ENCODE data around the gene RPL29. TPM values are rescaled to one million over a fixed set of nuclear protein-coding genes. Genes with fewer than 3 reads are reported as not detected.

Gene RPL29
- total and polyA plus RNA-seq, 2 of the 13 experiments (the other 11 are each of a cell fraction or from before 2014, with no cell fraction given) = 1,348 to 2,263 TPM

DNA sequence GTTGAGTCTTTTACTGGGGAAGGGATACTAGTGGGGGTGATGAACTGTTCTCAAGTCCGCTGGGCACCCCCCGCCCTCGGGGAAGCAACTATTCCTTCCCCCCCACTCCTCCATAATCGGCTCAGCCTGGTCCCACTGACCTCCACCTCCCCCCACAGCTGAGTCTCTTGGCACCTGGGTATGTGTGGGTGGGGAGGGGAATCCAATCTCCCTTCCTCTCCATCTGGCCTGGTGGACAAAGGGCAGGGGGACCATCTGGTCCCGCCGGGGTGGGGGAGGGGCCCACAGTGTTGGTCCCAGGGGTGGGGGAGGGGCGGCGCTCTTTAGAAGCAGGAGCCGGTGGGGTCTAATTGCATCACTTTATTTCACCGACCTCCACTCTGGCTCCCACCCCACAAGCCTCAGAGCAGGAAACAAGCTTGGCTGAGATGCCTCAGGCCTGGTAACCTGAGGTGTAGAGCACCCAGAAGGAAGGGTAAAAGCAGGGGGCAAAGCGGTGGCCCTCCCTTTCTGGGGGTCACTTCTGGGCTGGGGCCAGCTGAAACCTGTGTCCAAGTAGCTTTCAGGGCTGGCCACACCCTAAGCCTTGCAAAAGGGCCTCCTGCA, 27.4 kb downstream of the RPL29 start (continued):
- TF ChIP-seq, protein P1, sequence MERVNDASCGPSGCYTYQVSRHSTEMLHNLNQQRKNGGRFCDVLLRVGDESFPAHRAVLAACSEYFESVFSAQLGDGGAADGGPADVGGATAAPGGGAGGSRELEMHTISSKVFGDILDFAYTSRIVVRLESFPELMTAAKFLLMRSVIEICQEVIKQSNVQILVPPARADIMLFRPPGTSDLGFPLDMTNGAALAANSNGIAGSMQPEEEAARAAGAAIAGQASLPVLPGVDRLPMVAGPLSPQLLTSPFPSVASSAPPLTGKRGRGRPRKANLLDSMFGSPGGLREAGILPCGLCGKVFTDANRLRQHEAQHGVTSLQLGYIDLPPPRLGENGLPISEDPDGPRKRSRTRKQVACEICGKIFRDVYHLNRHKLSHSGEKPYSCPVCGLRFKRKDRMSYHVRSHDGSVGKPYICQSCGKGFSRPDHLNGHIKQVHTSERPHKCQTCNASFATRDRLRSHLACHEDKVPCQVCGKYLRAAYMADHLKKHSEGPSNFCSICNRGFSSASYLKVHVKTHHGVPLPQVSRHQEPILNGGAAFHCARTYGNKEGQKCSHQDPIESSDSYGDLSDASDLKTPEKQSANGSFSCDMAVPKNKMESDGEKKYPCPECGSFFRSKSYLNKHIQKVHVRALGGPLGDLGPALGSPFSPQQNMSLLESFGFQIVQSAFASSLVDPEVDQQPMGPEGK (CRISPR knock-in tag; IDR thresholded peaks at IDR 0.05) = peak; percentile 73
- TF ChIP-seq POLR2AphosphoS5 (IDR thresholded peaks at IDR 0.05; ENCODE audit: low read depth, low read length) (peak; percentile 57), KDM4B (CRISPR knock-in tag; IDR thresholded peaks at IDR 0.05) (no peak), DMAP1 (CRISPR knock-in tag; IDR thresholded peaks at IDR 0.05) (0 out of 2 replicates have a peak, but pooled peaks have one; percentile 15), MYC (CRISPR knock-in tag; IDR thresholded peaks at IDR 0.05; ENCODE audit: borderline replicate concordance) (peak; percentile 6; the same call in 1 of the 2 replicates), SSRP1 (CRISPR knock-in tag; IDR thresholded peaks at IDR 0.05) (peak; percentile 76), NR2C2 (CRISPR knock-in tag; IDR thresholded peaks at IDR 0.05; ENCODE audit: borderline replicate concordance) (peak; percentile 45; the same call in 1 of the 2 replicates), ZNF616 (CRISPR knock-in tag; IDR thresholded peaks at IDR 0.05; ENCODE audit: low read depth) (no peak)
- TF ChIP-seq, protein P2, sequence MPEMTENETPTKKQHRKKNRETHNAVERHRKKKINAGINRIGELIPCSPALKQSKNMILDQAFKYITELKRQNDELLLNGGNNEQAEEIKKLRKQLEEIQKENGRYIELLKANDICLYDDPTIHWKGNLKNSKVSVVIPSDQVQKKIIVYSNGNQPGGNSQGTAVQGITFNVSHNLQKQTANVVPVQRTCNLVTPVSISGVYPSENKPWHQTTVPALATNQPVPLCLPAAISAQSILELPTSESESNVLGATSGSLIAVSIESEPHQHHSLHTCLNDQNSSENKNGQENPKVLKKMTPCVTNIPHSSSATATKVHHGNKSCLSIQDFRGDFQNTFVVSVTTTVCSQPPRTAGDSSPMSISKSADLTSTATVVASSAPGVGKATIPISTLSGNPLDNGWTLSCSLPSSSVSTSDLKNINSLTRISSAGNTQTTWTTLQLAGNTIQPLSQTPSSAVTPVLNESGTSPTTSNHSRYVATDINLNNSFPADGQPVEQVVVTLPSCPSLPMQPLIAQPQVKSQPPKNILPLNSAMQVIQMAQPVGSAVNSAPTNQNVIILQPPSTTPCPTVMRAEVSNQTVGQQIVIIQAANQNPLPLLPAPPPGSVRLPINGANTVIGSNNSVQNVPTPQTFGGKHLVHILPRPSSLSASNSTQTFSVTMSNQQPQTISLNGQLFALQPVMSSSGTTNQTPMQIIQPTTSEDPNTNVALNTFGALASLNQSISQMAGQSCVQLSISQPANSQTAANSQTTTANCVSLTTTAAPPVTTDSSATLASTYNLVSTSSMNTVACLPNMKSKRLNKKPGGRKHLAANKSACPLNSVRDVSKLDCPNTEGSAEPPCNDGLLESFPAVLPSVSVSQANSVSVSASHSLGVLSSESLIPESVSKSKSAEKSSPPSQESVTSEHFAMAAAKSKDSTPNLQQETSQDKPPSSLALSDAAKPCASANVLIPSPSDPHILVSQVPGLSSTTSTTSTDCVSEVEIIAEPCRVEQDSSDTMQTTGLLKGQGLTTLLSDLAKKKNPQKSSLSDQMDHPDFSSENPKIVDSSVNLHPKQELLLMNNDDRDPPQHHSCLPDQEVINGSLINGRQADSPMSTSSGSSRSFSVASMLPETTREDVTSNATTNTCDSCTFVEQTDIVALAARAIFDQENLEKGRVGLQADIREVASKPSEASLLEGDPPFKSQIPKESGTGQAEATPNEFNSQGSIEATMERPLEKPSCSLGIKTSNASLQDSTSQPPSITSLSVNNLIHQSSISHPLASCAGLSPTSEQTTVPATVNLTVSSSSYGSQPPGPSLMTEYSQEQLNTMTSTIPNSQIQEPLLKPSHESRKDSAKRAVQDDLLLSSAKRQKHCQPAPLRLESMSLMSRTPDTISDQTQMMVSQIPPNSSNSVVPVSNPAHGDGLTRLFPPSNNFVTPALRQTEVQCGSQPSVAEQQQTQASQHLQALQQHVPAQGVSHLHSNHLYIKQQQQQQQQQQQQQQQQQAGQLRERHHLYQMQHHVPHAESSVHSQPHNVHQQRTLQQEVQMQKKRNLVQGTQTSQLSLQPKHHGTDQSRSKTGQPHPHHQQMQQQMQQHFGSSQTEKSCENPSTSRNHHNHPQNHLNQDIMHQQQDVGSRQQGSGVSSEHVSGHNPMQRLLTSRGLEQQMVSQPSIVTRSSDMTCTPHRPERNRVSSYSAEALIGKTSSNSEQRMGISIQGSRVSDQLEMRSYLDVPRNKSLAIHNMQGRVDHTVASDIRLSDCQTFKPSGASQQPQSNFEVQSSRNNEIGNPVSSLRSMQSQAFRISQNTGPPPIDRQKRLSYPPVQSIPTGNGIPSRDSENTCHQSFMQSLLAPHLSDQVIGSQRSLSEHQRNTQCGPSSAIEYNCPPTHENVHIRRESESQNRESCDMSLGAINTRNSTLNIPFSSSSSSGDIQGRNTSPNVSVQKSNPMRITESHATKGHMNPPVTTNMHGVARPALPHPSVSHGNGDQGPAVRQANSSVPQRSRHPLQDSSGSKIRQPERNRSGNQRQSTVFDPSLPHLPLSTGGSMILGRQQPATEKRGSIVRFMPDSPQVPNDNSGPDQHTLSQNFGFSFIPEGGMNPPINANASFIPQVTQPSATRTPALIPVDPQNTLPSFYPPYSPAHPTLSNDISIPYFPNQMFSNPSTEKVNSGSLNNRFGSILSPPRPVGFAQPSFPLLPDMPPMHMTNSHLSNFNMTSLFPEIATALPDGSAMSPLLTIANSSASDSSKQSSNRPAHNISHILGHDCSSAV (CRISPR knock-in tag; IDR thresholded peaks at IDR 0.05; ENCODE audit: borderline replicate concordance) = no peak
- TF ChIP-seq, protein P3, sequence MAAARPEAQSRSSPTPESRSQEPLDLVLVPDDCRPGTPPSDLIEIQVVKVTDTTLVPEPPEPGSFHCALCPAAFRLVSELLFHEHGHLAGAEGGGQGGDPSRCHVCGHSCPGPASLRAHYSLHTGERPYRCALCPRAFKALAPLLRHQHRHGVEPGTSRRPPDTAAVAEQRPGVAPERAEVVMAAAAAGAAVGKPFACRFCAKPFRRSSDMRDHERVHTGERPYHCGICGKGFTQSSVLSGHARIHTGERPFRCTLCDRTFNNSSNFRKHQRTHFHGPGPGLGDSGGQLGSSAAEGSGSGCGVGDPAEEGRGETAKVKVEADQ (CRISPR knock-in tag; IDR thresholded peaks at IDR 0.05; ENCODE audit: borderline replicate concordance) = no peak
- TF ChIP-seq, protein P4, sequence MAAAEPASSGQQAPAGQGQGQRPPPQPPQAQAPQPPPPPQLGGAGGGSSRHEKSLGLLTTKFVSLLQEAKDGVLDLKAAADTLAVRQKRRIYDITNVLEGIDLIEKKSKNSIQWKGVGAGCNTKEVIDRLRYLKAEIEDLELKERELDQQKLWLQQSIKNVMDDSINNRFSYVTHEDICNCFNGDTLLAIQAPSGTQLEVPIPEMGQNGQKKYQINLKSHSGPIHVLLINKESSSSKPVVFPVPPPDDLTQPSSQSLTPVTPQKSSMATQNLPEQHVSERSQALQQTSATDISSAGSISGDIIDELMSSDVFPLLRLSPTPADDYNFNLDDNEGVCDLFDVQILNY (CRISPR knock-in tag; conservative IDR thresholded peaks at IDR 0.05) = no peak
- TF ChIP-seq, protein P5, sequence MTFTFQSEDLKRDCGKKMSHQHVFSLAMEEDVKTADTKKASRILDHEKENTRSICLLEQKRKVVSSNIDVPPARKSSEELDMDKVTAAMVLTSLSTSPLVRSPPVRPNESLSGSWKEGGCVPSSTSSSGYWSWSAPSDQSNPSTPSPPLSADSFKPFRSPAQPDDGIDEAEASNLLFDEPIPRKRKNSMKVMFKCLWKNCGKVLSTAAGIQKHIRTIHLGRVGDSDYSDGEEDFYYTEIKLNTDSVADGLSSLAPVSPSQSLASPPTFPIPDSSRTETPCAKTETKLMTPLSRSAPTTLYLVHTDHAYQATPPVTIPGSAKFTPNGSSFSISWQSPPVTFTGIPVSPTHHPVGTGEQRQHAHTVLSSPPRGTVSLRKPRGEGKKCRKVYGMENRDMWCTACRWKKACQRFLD (CRISPR knock-in tag; IDR thresholded peaks at IDR 0.05; ENCODE audit: borderline replicate concordance) = no peak

All from HepG2 (cell line).